HAP-1 (cell line): Measurements from ENCODE around the gene CLDN19.
A peak's percentile ranks its signal among the peaks of the same experiment; 100 is the strongest.

Source experiments
- DNase-seq, 2 experiments: peaks; one replicate each; pipeline ENCODE4 v3.0.0-alpha.2; 2016 to 2020; ENCODE audit warnings: low spot score in 2 of 2
- H3K27me3 ChIP-seq: fragments of 250-450 bp; sonication (Bioruptor Pico); 2 replicates; pipeline ENCODE4 v1.5.1; 2020; ENCODE audit warnings: low read depth, mild to moderate bottlenecking, moderate library complexity
- H3K36me3 ChIP-seq: fragments of 250-450 bp; sonication (Bioruptor Pico); replicated peaks from 2 replicates; pipeline ENCODE4 v1.5.1; 2020; ENCODE audit warnings: mild to moderate bottlenecking
- H3K4me1 ChIP-seq: fragments of 250-450 bp; sonication (Bioruptor Pico); 2 replicates; pipeline ENCODE4 v1.5.1; 2020; ENCODE audit warnings: mild to moderate bottlenecking
- H3K4me3 ChIP-seq: fragments of 250-450 bp; sonication (Bioruptor Pico); 2 replicates; pipeline ENCODE4 v1.5.1; 2020; ENCODE audit warnings: mild to moderate bottlenecking, moderate library complexity
- H3K9me3 ChIP-seq: fragments of 250-450 bp; sonication (Bioruptor Pico); 2 replicates; pipeline ENCODE4 v1.5.1; 2020; ENCODE audit warnings: mild to moderate bottlenecking, moderate library complexity
- in situ Hi-C: fragments of 300-500 bp; cut with MboI; formaldehyde crosslinking; loops from 3 replicates; pipeline ENCODE4 v1.14.3; 2020; ENCODE audit warnings: low sequenced_read_pairs, inconsistent platforms, mixed read lengths

Gene CLDN19, protein sequence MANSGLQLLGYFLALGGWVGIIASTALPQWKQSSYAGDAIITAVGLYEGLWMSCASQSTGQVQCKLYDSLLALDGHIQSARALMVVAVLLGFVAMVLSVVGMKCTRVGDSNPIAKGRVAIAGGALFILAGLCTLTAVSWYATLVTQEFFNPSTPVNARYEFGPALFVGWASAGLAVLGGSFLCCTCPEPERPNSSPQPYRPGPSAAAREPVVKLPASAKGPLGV

DNA sequence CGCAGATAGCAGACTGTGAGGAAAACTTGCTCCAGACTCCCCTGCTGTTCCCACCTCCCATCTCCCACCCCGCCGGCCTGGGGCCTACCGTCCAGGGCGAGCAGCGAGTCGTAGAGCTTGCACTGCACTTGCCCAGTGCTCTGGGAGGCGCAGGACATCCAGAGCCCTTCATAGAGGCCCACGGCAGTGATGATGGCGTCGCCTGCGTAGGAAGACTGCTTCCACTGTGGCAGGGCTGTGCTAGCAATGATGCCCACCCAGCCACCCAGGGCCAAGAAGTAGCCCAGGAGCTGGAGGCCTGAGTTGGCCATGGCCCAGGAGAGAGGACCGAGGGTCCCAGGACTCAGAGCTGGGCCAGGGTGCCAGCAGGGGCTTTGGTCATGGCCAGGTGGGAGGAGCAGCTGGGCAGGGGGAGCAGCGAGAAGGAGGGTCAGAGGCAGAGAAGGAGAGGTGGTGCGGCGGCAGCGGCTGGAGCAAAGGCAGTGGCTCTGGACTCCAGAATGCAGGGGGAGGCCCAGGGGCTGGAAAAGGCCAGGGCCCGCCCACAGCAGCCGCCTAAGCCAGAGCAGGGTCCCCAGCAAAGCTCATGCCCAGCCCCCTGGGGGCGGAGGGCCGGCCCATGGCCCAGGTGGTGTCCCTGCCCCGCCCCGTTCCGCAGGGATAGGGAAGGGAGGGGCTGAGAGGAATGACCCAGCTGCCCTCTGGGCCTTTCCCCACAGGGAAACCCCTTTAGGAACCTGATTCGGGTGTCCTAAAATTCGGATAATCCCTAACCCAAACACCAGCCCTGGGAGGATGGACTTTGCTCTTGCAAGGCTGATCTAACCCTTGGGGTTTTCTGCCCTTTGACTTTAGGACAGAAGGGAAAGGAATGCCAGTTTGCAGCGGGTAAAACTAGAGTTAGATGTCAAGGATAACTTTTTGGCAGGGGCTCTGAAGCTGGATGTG lies at the start of gene CLDN19:
Gene CLDN19 (minus strand): TSS at position 484 of the 948 bp plus-strand sequence. CDS start 173 bp downstream, at position 311.
- peak in 1 of 2 experiments; percentile 35 for DNase-seq
- no peaks in the 10 kb centered on the region for H3K9me3 ChIP-seq
- no peaks in the 10 kb centered on the region for H3K27me3 ChIP-seq
- H3K36me3 ChIP-seq, result no peaks in the 10 kb centered on the region
- H3K4me3 ChIP-seq, result no peak within 1 kb of the TSS
- in situ Hi-C loops, result loop anchor here (10.0 kb wide), 1 partner anchor 175 kb away; no protein-coding TSS in a partner anchor
- H3K4me1 ChIP-seq, result no peaks in the 10 kb centered on the region

DNA sequence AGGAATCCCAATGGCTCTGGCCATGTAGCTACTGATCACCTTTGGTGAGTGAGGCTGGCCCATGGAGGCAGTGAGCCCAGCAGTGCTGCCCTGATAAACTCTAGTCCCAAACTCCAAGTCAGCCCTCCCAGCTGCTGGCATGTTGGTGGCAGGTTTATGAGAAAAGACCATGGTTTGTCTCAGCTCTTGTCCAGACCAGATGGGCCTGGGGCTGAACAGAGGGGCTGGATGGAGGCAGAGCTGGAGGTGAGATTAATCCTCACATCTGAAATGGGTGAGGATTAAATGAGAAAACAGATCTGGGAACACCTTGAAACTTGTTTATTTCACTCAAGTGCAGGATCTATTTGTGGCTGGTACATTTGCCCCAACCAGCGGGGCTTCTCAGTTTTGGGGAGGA lies 48.0 kb upstream of the CLDN19 start:
- in situ Hi-C loops, result no loop called here
- Histone ChIP-seq H3K9me3 (no peaks in the 10 kb centered on the region), H3K27me3 (no peaks in the 10 kb centered on the region), H3K4me3 (no peak overlapping the region), H3K4me1 (no peaks in the 10 kb centered on the region), H3K36me3 (peaks cover 3% of the 10 kb centered on the region; the same call in 1 of the 2 replicates)
- DNase-seq, result no peak

- no peaks in the 10 kb centered on the region for H3K9me3 ChIP-seq
- H3K4me1 ChIP-seq, result no peaks in the 10 kb centered on the region
- DNase-seq, result no peak
- no peak overlapping the region for H3K4me3 ChIP-seq
- no peaks in the 10 kb centered on the region for H3K27me3 ChIP-seq
- in situ Hi-C loops, result no loop called here
- peaks cover 8% of the 10 kb centered on the region for H3K36me3 ChIP-seq
Measured at GRCh38 chr1:42786097-42786496, 46.1 kb upstream of the CLDN19 start.

- DNase-seq, result no peak
- no peaks in the 10 kb centered on the region for H3K27me3 ChIP-seq
- no peak within 1 kb of the TSS for H3K4me3 ChIP-seq
- no peaks in the 10 kb centered on the region for H3K9me3 ChIP-seq
- H3K4me1 ChIP-seq, result no peaks in the 10 kb centered on the region
- in situ Hi-C loops, result no loop called here
- peaks cover 14% of the 10 kb centered on the region for H3K36me3 ChIP-seq
Measured at GRCh38 chr1:42784946-42785693, 45.1 kb upstream of the CLDN19 start, which contains the start of gene TMEM269. TMEM269 (plus strand) TSS chr1:42784991; CDS start chr1:42789894, 4,903 bp downstream.

DNA sequence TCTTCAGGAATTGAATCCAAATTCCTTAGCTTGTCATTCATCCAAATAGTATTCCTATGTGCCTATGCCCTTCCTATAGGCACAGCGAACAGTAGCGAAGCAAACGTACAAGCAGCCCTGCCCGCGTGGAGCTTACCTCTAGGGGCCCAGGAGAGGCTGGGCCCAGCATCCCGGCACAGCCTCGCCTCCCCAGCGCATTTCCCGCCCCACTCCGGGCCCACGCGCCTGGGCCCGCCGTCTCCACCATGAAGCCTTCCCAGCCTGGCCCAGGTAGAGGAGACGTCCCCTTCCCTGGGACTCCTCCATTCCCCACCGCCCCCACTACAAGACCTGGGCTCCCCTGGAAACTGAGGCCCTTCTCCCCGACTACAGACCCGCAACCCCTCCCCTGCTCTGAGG lies 44.5 kb upstream of the CLDN19 start:
- Histone ChIP-seq H3K36me3 (peaks cover 19% of the 10 kb centered on the region), H3K9me3 (no peaks in the 10 kb centered on the region), H3K4me1 (no peaks in the 10 kb centered on the region), H3K27me3 (no peaks in the 10 kb centered on the region), H3K4me3 (no peak overlapping the region)
- DNase-seq, result no peak
- in situ Hi-C loops, result no loop called here

GRCh38 chr1:42783092-42783491 lies 43.1 kb upstream of the CLDN19 start:
- in situ Hi-C loops, result no loop called here

GRCh38 chr1:42780176-42780575 lies 40.1 kb upstream of the CLDN19 start:
- H3K36me3 ChIP-seq, result peaks cover 47% of the 10 kb centered on the region
- no peak overlapping the region for H3K4me3 ChIP-seq
- no peaks in the 10 kb centered on the region for H3K9me3 ChIP-seq
- in situ Hi-C loops, result no loop called here
- H3K27me3 ChIP-seq, result no peaks in the 10 kb centered on the region
- no peaks in the 10 kb centered on the region for H3K4me1 ChIP-seq
- DNase-seq, result no peak

More at GRCh38 chr1:42783092-42783491, 43.1 kb upstream of the CLDN19 start:
- no peaks in the 10 kb centered on the region for H3K4me1 ChIP-seq
- H3K36me3 ChIP-seq, result peaks cover 27% of the 10 kb centered on the region
- H3K27me3 ChIP-seq, result no peaks in the 10 kb centered on the region
- no peak for DNase-seq
- H3K9me3 ChIP-seq, result no peaks in the 10 kb centered on the region
- H3K4me3 ChIP-seq, result no peak overlapping the region

DNA sequence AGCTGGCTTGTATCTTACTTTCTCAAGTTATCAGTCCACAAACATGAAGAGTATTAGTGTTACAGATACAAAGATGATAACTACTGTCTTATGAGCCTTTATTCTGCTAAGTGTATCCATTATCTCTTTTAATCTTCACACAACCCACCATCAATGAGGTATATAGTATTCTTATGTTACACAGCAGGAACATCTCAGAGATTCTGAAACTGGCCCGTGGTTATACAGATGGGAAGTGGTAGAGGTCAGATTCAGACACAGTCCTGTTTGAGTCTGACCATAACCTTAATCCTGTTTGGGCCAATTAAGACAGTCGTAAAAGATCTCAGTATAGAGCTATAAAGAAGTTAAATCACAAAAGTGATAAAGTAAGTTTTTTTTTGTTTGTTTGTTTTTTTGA lies 39.7 kb upstream of the CLDN19 start:
- peaks cover 51% of the 10 kb centered on the region for H3K36me3 ChIP-seq
- in situ Hi-C loops, result loop anchor here (5.0 kb wide), 1 partner anchor 288 kb away; no protein-coding TSS in a partner anchor

GRCh38 chr1:42777852-42778251 lies 37.8 kb upstream of the CLDN19 start:
- in situ Hi-C loops, result loop anchor here (5.0 kb wide), 1 partner anchor 289 kb away; no protein-coding TSS in a partner anchor
- H3K9me3 ChIP-seq, result no peaks in the 10 kb centered on the region
- peaks cover 52% of the 10 kb centered on the region for H3K36me3 ChIP-seq
- DNase-seq, result peak; percentile 21 to 51
- H3K4me1 ChIP-seq, result no peaks in the 10 kb centered on the region
- H3K4me3 ChIP-seq, result no peak overlapping the region
- no peaks in the 10 kb centered on the region for H3K27me3 ChIP-seq

More for the DNA sequence above, 39.7 kb upstream of the CLDN19 start:
- Histone ChIP-seq H3K9me3 (no peaks in the 10 kb centered on the region), H3K27me3 (no peaks in the 10 kb centered on the region), H3K4me1 (no peaks in the 10 kb centered on the region), H3K4me3 (no peak overlapping the region)
- no peak for DNase-seq

GRCh38 chr1:42776502-42776901 lies 36.5 kb upstream of the CLDN19 start:
- Histone ChIP-seq H3K27me3 (no peaks in the 10 kb centered on the region), H3K36me3 (peaks cover 48% of the 10 kb centered on the region), H3K4me3 (no peak overlapping the region), H3K9me3 (no peaks in the 10 kb centered on the region), H3K4me1 (no peaks in the 10 kb centered on the region)
- DNase-seq, result no peak
- in situ Hi-C loops, result loop anchor here (5.0 kb wide), 1 partner anchor 291 kb away; no protein-coding TSS in a partner anchor

GRCh38 chr1:42774928-42775526 lies 35.0 kb upstream of the CLDN19 start:
- in situ Hi-C loops, result loop anchor here (5.0 kb wide), 1 partner anchor 292 kb away; no protein-coding TSS in a partner anchor
- Histone ChIP-seq H3K36me3 (peaks cover 44% of the 10 kb centered on the region), H3K4me3 (no peak overlapping the region), H3K9me3 (no peaks in the 10 kb centered on the region), H3K27me3 (no peaks in the 10 kb centered on the region), H3K4me1 (no peaks in the 10 kb centered on the region)
- no peak for DNase-seq

DNA sequence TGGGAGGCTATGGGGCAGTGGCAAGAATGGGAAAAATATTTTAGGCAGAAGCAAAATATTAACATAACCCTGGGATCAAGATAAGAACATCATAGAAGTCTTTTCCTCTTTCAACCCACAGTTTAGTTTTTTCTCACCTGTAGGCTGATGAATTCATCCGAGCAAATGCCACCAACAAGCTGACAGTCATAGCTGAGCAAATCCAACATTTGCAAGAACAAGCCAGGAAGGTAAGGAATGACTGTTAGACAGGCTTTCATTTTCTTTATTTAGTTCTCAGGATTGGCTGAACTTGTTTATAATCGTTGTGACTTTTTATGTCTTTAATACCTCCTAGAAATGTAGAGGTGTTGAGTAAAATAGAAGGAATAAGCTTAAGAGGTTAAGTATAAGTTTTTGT lies 33.4 kb upstream of the CLDN19 start:
- no peak overlapping the region for H3K4me3 ChIP-seq
- peaks cover 34% of the 10 kb centered on the region for H3K36me3 ChIP-seq
- peaks cover 3% of the 10 kb centered on the region; the same call in 1 of the 2 replicates for H3K4me1 ChIP-seq
- DNase-seq, result no peak
- H3K9me3 ChIP-seq, result no peaks in the 10 kb centered on the region
- no peaks in the 10 kb centered on the region for H3K27me3 ChIP-seq
- in situ Hi-C loops, result no loop called here

DNA sequence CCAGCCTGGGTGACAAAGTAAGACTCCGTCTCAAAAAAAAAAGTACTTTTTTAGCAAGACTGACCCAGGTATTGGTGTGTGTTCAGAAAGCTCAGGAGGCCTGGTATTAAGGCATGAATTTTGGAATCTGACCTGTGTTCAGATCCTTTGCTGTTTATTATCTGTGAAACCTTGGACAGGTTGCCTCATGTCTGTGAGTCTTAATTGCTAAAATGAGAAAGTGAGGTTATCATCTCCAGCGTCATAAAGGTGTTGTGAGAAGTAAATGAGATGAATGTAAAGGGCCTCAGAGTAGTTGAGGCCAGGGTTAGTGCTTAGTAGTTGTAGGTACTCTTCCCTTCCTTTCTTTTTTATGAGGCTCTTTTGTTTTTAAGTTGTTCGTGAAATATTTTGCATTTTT lies 29.8 kb upstream of the CLDN19 start:
- Histone ChIP-seq H3K4me1 (peaks cover 10% of the 10 kb centered on the region), H3K27me3 (no peaks in the 10 kb centered on the region), H3K9me3 (no peaks in the 10 kb centered on the region), H3K36me3 (peaks cover 8% of the 10 kb centered on the region), H3K4me3 (no peak overlapping the region)
- in situ Hi-C loops, result no loop called here
- DNase-seq, result no peak
